ENCODE data around the gene NSMCE1. TPM values are rescaled to one million over a fixed set of nuclear protein-coding genes. Genes with fewer than 3 reads are reported as not detected.

NSMCE1 gene
- total and polyA plus RNA-seq, 4 donors, result 16.5 to 39.0 (median 21.7) TPM

- TF ChIP-seq ZBTB33 (IDR thresholded peaks at IDR 0.05), result no peak
- TF ChIP-seq NR2F2 (IDR thresholded peaks at IDR 0.05), result peak; percentile 58
- no peaks in the 10 kb centered on the region for H3K9me3 ChIP-seq (ENCODE audit: control insufficient read depth in 4 of 4, low read length in 3 of 4)
- no peak overlapping the region for H3K4me3 ChIP-seq (ENCODE audit: low read depth in 1 of 3, low read length in 3 of 3)
- WGBS, result 67% methylated on average over 22 of the region's 22 CpGs
- no peak for DNase-seq (ENCODE audit: low spot score)
- H3K27me3 ChIP-seq (ENCODE audit: control insufficient read depth in 4 of 4, insufficient read depth in 4 of 4, low read length in 3 of 4), result no peaks in the 10 kb centered on the region
- peaks cover 0 to 12% (median 4%) of the 10 kb centered on the region in 4 donors for H3K4me1 ChIP-seq (ENCODE audit: control insufficient read depth in 4 of 4, insufficient read depth in 4 of 4, low read length in 3 of 4)
- H3K9ac ChIP-seq (ENCODE audit: low read depth in 1 of 2, low read length in 2 of 2), result peak overlapping the region in 1 of 2 donors; percentile 28
- H3K36me3 ChIP-seq (ENCODE audit: control insufficient read depth in 4 of 4, insufficient read depth in 3 of 4, low read depth in 1 of 4, low read length in 3 of 4), result peaks cover 0 to 6% (median 2%) of the 10 kb centered on the region in 4 donors
- peak overlapping the region; percentile 65 to 66 for H3K27ac ChIP-seq (ENCODE audit: low read depth in 1 of 2, low read length in 2 of 2)
Observed at GRCh38 chr16:27237219-27238015, 31.2 kb downstream of the NSMCE1 start.

- no peak for DNase-seq (ENCODE audit: low spot score)
- H3K36me3 ChIP-seq (ENCODE audit: control insufficient read depth in 4 of 4, insufficient read depth in 3 of 4, low read depth in 1 of 4, low read length in 3 of 4), result peaks cover 0 to 10% (median 3%) of the 10 kb centered on the region in 4 donors
- peak overlapping the region; percentile 65 to 66 for H3K27ac ChIP-seq (ENCODE audit: low read depth in 1 of 2, low read length in 2 of 2)
Observed at GRCh38 chr16:27236635-27237218, 31.8 kb downstream of the NSMCE1 start.

More at GRCh38 chr16:27236635-27237218, 31.8 kb downstream of the NSMCE1 start:
- Histone ChIP-seq H3K4me1 (ENCODE audit: control insufficient read depth in 4 of 4, insufficient read depth in 4 of 4, low read length in 3 of 4) (peaks cover 0 to 10% (median 4%) of the 10 kb centered on the region in 4 donors), H3K27me3 (ENCODE audit: control insufficient read depth in 4 of 4, insufficient read depth in 4 of 4, low read length in 3 of 4) (no peaks in the 10 kb centered on the region), H3K4me3 (ENCODE audit: low read depth in 1 of 3, low read length in 3 of 3) (no peak overlapping the region), H3K9ac (ENCODE audit: low read depth in 1 of 2, low read length in 2 of 2) (peak overlapping the region in 1 of 2 donors; percentile 28), H3K9me3 (ENCODE audit: control insufficient read depth in 4 of 4, low read length in 3 of 4) (no peaks in the 10 kb centered on the region)
- no peak for TF ChIP-seq HNF4A (conservative IDR thresholded peaks at IDR 0.05)
- no peak for TF ChIP-seq GABPA (IDR thresholded peaks at IDR 0.05 in 1 of 2, conservative IDR thresholded peaks at IDR 0.05 in 1 of 2)
- TF ChIP-seq HNF4G (IDR thresholded peaks at IDR 0.05), result no peak
- no peak for TF ChIP-seq NR2F2 (IDR thresholded peaks at IDR 0.05)
- no peak for TF ChIP-seq MAX (IDR thresholded peaks at IDR 0.05)
- no peak for TF ChIP-seq REST (IDR thresholded peaks at IDR 0.05)
- no peak for TF ChIP-seq TAF1 (conservative IDR thresholded peaks at IDR 0.05)
- no peak for TF ChIP-seq EGR1 (IDR thresholded peaks at IDR 0.05; ENCODE audit: low read depth in 2 of 2)
- no peak for TF ChIP-seq CTCF (IDR thresholded peaks at IDR 0.05; ENCODE audit: low read depth, low read length, missing input control)
- TF ChIP-seq RXRA (IDR thresholded peaks at IDR 0.05), result no peak
- no peak for TF ChIP-seq RAD21 (IDR thresholded peaks at IDR 0.05)
- TF ChIP-seq ATF3 (IDR thresholded peaks at IDR 0.05), result no peak
- no peak for TF ChIP-seq YY1 (IDR thresholded peaks at IDR 0.05)
- TF ChIP-seq FOXA2 (IDR thresholded peaks at IDR 0.05), result no peak
- no peak for TF ChIP-seq ZBTB33 (IDR thresholded peaks at IDR 0.05)
- no peak for TF ChIP-seq JUND (IDR thresholded peaks at IDR 0.05)
- WGBS, result 70% methylated on average over 8 of the region's 8 CpGs
